A549 (cell line): ENCODE data around the gene SCUBE1. TPM values are rescaled to one million over a fixed set of nuclear protein-coding genes. Genes with fewer than 3 reads are reported as not detected.

Experiments
- ATAC-seq, 2 experiments: fragments of 200-7000 bp in 1 of 2; fragments of >200 bp in 1 of 2; cut with Nextera tagmentation in 1 of 2; cut with Tn5 transposase in 1 of 2; 3 replicates each; pipeline versions ENCODE4 v1.8.0 to v1.9.1; 2018 to 2020; ENCODE audit warnings: mild to moderate bottlenecking in 1 of 2, moderate library complexity in 1 of 2
- CTCF ChIA-PET: fragments of 300-600 bp; sonication (Branson Sonifier 250); formaldehyde crosslinking; extraction: SDS; loops from one replicate; lab custom pipeline; 2021; ENCODE audit warnings: antibody characterized with exemption, inconsistent platforms; lab: Yijun Ruan, JAX
- POLR2A ChIA-PET: fragments of 350-600 bp; formaldehyde crosslinking; extraction: SDS; loops from one replicate; lab custom pipeline; 2021; ENCODE audit warnings: antibody characterized with exemption, inconsistent platforms; lab: Yijun Ruan, JAX
- DNase-seq, 2 experiments: peaks; one replicate each; pipeline versions ENCODE4 v3.0.0 to v3.0.0-alpha.2; 2011 to 2016; ENCODE audit warnings: low read depth in 1 of 2, low spot score in 1 of 2
- FAIRE-seq: peaks from 2 replicates; lab custom pipeline; 2011; peaks lifted over from hg19 to GRCh38; lab: Jason Lieb, UNC
- H3K27ac ChIP-seq, 2 experiments: fragments of >200 bp; sonication (Bioruptor Twin); formaldehyde crosslinking; 3 replicates each; pipeline ENCODE4 v1.5.1; 2016 to 2017
- H3K4me1 ChIP-seq: fragments of >200 bp; sonication (Bioruptor Twin); formaldehyde crosslinking; 3 replicates; pipeline ENCODE4 v1.6.1; 2016
- H3K4me2 ChIP-seq: fragments of >200 bp; sonication (Bioruptor Twin); formaldehyde crosslinking; 3 replicates; pipeline ENCODE4 v1.6.1; 2016
- H3K4me3 ChIP-seq: fragments of >200 bp; sonication (Bioruptor Twin); formaldehyde crosslinking; 3 replicates; pipeline ENCODE4 v1.5.1; 2016
- H3K9me3 ChIP-seq: fragments of >200 bp; sonication (Bioruptor Twin); formaldehyde crosslinking; 3 replicates; pipeline ENCODE4 v1.6.1; 2016
- CBX8 ChIP-seq: fragments of 200-600 bp; sonication (generic); IDR thresholded peaks from 2 replicates; pipeline ENCODE4 v1.6.1; 2016
- CEBPB ChIP-seq, 2 experiments: fragments of >200 bp in 1 of 2; sonication (Bioruptor Twin) in 1 of 2; formaldehyde crosslinking in 1 of 2; IDR thresholded peaks; 2 replicates each; pipeline ENCODE4 v1.6.1; 2012 to 2016
- CHD4 ChIP-seq: fragments of 200-600 bp; sonication (generic); IDR thresholded peaks from 2 replicates; pipeline ENCODE4 v1.6.1; 2016; ENCODE audit warnings: antibody characterized with exemption, mild to moderate bottlenecking, borderline replicate concordance
- E2F6 ChIP-seq: IDR thresholded peaks from 2 replicates; pipeline ENCODE4 v1.6.1; 2012; ENCODE audit warnings: low read depth, borderline replicate concordance
- EHMT2 ChIP-seq: fragments of 200-600 bp; sonication (generic); IDR thresholded peaks from 2 replicates; pipeline ENCODE4 v1.6.1; 2016; ENCODE audit warnings: antibody characterized with exemption, low read depth, mild to moderate bottlenecking, moderate library complexity
- ELK1 ChIP-seq: fragments of 150-350 bp; IDR thresholded peaks from 2 replicates; pipeline ENCODE4 v1.6.1; 2014; ENCODE audit warnings: low read depth, mild to moderate bottlenecking, low read length
- EP300 ChIP-seq, 2 experiments: fragments of >200 bp; sonication (Bioruptor Twin); formaldehyde crosslinking; IDR thresholded peaks; 2 replicates in 1 of 2; 3 replicates in 1 of 2; pipeline ENCODE4 v1.6.1; 2016 to 2017
- FOSL2 ChIP-seq, 2 experiments: fragments of 450-650 bp in 1 of 2; fragments of >200 bp in 1 of 2; sonication (Bioruptor Twin) in 1 of 2; formaldehyde crosslinking; IDR thresholded peaks; 2 replicates each; pipeline versions ENCODE4 v1.5.0 to v1.6.1; 2016 to 2020; ENCODE audit warnings: mild to moderate bottlenecking in 1 of 2, moderate library complexity in 1 of 2
- GATA3 ChIP-seq: IDR thresholded peaks from 2 replicates; pipeline ENCODE4 v1.6.1; 2012; ENCODE audit warnings: borderline replicate concordance
- HES2 ChIP-seq: fragments of >200 bp; sonication (Bioruptor Twin); formaldehyde crosslinking; IDR thresholded peaks from 2 replicates; pipeline ENCODE4 v1.6.1; 2016
- JUN ChIP-seq, 2 experiments: fragments of >200 bp; sonication (Bioruptor Twin); formaldehyde crosslinking; IDR thresholded peaks; 2 replicates in 1 of 2; 3 replicates in 1 of 2; pipeline ENCODE4 v1.6.1; 2016 to 2017
- NPAS2 ChIP-seq: fragments of 250-450 bp; sonication (Bioruptor Pico); IDR thresholded peaks from 2 replicates; pipeline ENCODE4 v1.8.0; 2022; ENCODE audit warnings: mild to moderate bottlenecking, moderate library complexity, borderline replicate concordance
- PBX3 ChIP-seq: IDR thresholded peaks from 2 replicates; pipeline ENCODE4 v1.6.1; 2012
- PHF8 ChIP-seq: fragments of 200-600 bp; sonication (generic); IDR thresholded peaks from 2 replicates; pipeline ENCODE4 v1.6.1; 2016; ENCODE audit warnings: low read depth, mild to moderate bottlenecking, antibody characterized with exemption, moderate library complexity, borderline replicate concordance
- POLR2AphosphoS2 ChIP-seq: conservative IDR thresholded peaks from 2 replicates; pipeline ENCODE4 v1.6.1; 2012; ENCODE audit warnings: low read length, improper control_type of control experiment, inconsistent platforms
- SMC3 ChIP-seq: fragments of >200 bp; sonication (Bioruptor Twin); formaldehyde crosslinking; IDR thresholded peaks from 3 replicates; pipeline ENCODE4 v1.6.1; 2018; ENCODE audit warnings: inconsistent platforms
- TP53 ChIP-seq: fragments of 250-450 bp; sonication (Bioruptor Pico); IDR thresholded peaks from 2 replicates; pipeline ENCODE4 v1.5.0; 2021; ENCODE audit warnings: mild to moderate bottlenecking, moderate library complexity
- ZNF302 ChIP-seq: fragments of 250-450 bp; sonication (Bioruptor Pico); IDR thresholded peaks from 2 replicates; pipeline ENCODE4 v1.9.0; 2021; ENCODE audit warnings: inconsistent platforms, mild to moderate bottlenecking, moderate library complexity
- WGBS: methylation state at CpG from one replicate; pipeline ENCODE4 v1.1.6; 2017; ENCODE audit errors: missing lambda C conversion rate; 5-methylcytosine and 5-hydroxymethylcytosine counted together
- polyA plus RNA-seq, 4 experiments: library from polyadenylated mRNA; depleted of rRNA in 3 of 4; stranded (reverse); fragments of >200 nt; fragmentation: RNase III in 1 of 4; extraction: RNeasy Plus Mini Kit Qiagen cat#74134 plus additional on column Dnase treatment in 1 of 4; gene quantifications; 2 replicates in 3 of 4; 3 replicates in 1 of 4; pipeline ENCODE4 v1.2.3, GENCODE V29; 2011 to 2017

SCUBE1 gene
- polyA plus RNA-seq, 2 of the 4 experiments (the other 2 are of a cell fraction), result 0.01 to 0.12 TPM

- ATAC-seq (no peak), FAIRE-seq (no peak), DNase-seq (no peak)
- Histone ChIP-seq H3K9me3 (no peaks in the 10 kb centered on the region), H3K4me1 (no peaks in the 10 kb centered on the region), H3K27ac (no peak overlapping the region), H3K4me3 (no peak overlapping the region), H3K4me2 (no peak overlapping the region)
- CTCF ChIA-PET, result interaction anchor here (0.7 to 1.5 kb wide), 5 partner anchors 15 to 456 kb away, joined by 3 to 4 read pairs (median 3); no protein-coding TSS in a partner anchor
- 50% methylated on average over 8 of the region's 9 CpGs for WGBS
- TF ChIP-seq NPAS2 (CRISPR knock-in tag) (no peak), GATA3 (no peak), FOSL2 (IDR thresholded peaks at IDR 0.05) (no peak), FOSL2 (CRISPR knock-in tag; IDR thresholded peaks at IDR 0.05) (no peak), JUN (IDR thresholded peaks at IDR 0.05) (no peak), CEBPB (IDR thresholded peaks at IDR 0.05) (no peak), E2F6 (no peak), HES2 (no peak)
- POLR2A ChIA-PET, result no interaction called here
Observed at GRCh38 chr22:43370036-43370435, 26.9 kb upstream of the SCUBE1 start.

GRCh38 chr22:43365715-43366440, 22.7 kb upstream of the SCUBE1 start:
- H3K27ac ChIP-seq, result no peak overlapping the region
- 48% methylated on average over 6 of the region's 6 CpGs for WGBS
- CTCF ChIA-PET, result interaction anchor here (1.0 to 3.8 kb wide), 3 partner anchors 20 to 93 kb away, joined by 3 to 16 read pairs (median 4); no protein-coding TSS in a partner anchor
- H3K4me1 ChIP-seq, result no peaks in the 10 kb centered on the region
- H3K4me3 ChIP-seq, result no peak overlapping the region
- H3K4me2 ChIP-seq, result no peak overlapping the region
- DNase-seq (no peak), FAIRE-seq (no peak), ATAC-seq (no peak)
- POLR2A ChIA-PET, result no interaction called here
- TF ChIP-seq CBX8, result no peak
- TF ChIP-seq ELK1, result no peak
- no peak for TF ChIP-seq EP300 (IDR thresholded peaks at IDR 0.05)
- TF ChIP-seq PBX3, result no peak
- TF ChIP-seq TP53 (CRISPR knock-in tag), result no peak
- no peak for TF ChIP-seq PHF8
- no peak for TF ChIP-seq CHD4
- H3K9me3 ChIP-seq, result no peaks in the 10 kb centered on the region

- no peak for TF ChIP-seq EHMT2
- TF ChIP-seq E2F6, result no peak
- no peak for TF ChIP-seq CHD4
- TF ChIP-seq FOSL2 (IDR thresholded peaks at IDR 0.05), result no peak
- no peak for TF ChIP-seq FOSL2 (CRISPR knock-in tag; IDR thresholded peaks at IDR 0.05)
- no peak for TF ChIP-seq SMC3
- TF ChIP-seq ZNF302 (CRISPR knock-in tag), result no peak
- no peak for TF ChIP-seq POLR2AphosphoS2
- TF ChIP-seq, all 56 proteins: peak for 0
- H3K4me3 ChIP-seq, result no peak overlapping the region
- H3K4me1 ChIP-seq, result no peaks in the 10 kb centered on the region
- no peak overlapping the region for H3K4me2 ChIP-seq
- DNase-seq, result no peak
- CTCF ChIA-PET, result interaction anchor here (0.8 to 3.8 kb wide), 3 partner anchors 18 to 91 kb away, joined by 3 to 16 read pairs (median 4); no protein-coding TSS in a partner anchor
- POLR2A ChIA-PET, result interaction anchor here (0.6 kb wide), 1 partner anchor 117 kb away, joined by 3 read pairs; no protein-coding TSS in a partner anchor
- no peak for ATAC-seq
- H3K9me3 ChIP-seq, result no peaks in the 10 kb centered on the region
- no peak for FAIRE-seq
- 73% methylated on average over 8 of the region's 8 CpGs for WGBS
- no peak overlapping the region for H3K27ac ChIP-seq
Observed at GRCh38 chr22:43364169-43364435, 20.9 kb upstream of the SCUBE1 start.
